ENCODE data around the gene KCNQ4. TPM values are rescaled to one million over a fixed set of nuclear protein-coding genes. Genes with fewer than 3 reads are reported as not detected.

The KCNQ4 gene
- total and polyA plus RNA-seq, 8 donors, result 0.92 to 1.7 (median 1.4) TPM

- Histone ChIP-seq H3K27ac (no peak overlapping the region), H3K4me1 (peaks cover 12 to 31% of the 10 kb centered on the region in 2 donors), H3K9me3 (no peaks in the 10 kb centered on the region), H3K36me3 (no peaks in the 10 kb centered on the region), H3K27me3 (no peaks in the 10 kb centered on the region), H3K4me3 (no peak overlapping the region)
- intact Hi-C loops (cut with DNase I), result no loop called here
- ATAC-seq (no peak), DNase-seq (peak in 1 of 4 donors; percentile 76)
- TF ChIP-seq CTCF (IDR thresholded peaks at IDR 0.05), result no peak
Observed at GRCh38 chr1:40799351-40799867, 15.8 kb downstream of the KCNQ4 start.

- H3K36me3 ChIP-seq, result no peaks in the 10 kb centered on the region
- DNase-seq (no peak), ATAC-seq (no peak)
- peak overlapping the region; percentile 33 to 45 for H3K4me3 ChIP-seq
- peaks cover 12 to 30% of the 10 kb centered on the region in 2 donors for H3K4me1 ChIP-seq
- no peaks in the 10 kb centered on the region for H3K27me3 ChIP-seq
- H3K9me3 ChIP-seq, result no peaks in the 10 kb centered on the region
- no peak for TF ChIP-seq CTCF (IDR thresholded peaks at IDR 0.05)
- intact Hi-C loops (cut with DNase I), result no loop called here
- peak overlapping the region; percentile 65 to 66 for H3K27ac ChIP-seq
Observed at GRCh38 chr1:40801742-40802077, 18.1 kb downstream of the KCNQ4 start.

DNA sequence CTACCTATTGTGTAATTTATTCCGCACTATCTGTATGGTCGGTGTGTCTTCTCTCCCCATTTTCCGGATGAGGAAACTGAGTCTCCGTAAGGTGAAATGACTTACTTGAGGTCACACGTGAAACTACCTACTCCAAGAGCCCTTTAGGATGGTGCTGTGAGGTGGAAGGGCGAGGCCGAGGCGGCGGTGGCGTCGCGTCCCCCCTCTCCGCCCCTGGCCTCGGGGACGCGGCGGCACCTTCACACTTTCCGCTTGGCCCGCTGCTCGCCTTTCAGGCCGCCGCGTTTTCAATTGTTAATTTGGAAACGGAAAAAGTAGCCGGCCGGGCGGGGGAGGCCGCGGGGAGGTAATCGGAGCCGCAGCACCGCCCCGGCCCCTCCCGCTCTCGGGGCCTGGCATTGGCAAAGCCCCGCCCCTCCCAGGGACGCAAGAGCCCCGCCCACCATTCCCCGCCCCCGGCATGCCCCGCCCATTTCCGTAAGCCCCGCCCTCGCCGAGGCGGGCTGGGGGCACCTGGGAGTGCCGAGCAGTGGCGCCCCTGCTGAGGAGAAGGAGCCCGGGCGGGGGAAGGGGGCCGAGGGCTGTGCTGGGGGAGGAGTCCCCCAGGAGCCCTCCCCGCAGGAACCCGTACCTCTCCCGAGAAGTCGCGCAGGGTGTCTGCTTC, 18.6 kb downstream of the KCNQ4 start:
- intact Hi-C loops (cut with DNase I), result no loop called here
- Histone ChIP-seq H3K4me3 (peak overlapping the region; percentile 33 to 45), H3K9me3 (no peaks in the 10 kb centered on the region), H3K27me3 (no peaks in the 10 kb centered on the region), H3K4me1 (peaks cover 12 to 25% of the 10 kb centered on the region in 2 donors), H3K36me3 (no peaks in the 10 kb centered on the region), H3K27ac (peak overlapping the region; percentile 65 to 66)
- ATAC-seq, result peak; percentile 98
- no peak for TF ChIP-seq CTCF (IDR thresholded peaks at IDR 0.05)
- peak in 3 of 4 donors; percentile 84 to 94 (median 86) for DNase-seq

DNA sequence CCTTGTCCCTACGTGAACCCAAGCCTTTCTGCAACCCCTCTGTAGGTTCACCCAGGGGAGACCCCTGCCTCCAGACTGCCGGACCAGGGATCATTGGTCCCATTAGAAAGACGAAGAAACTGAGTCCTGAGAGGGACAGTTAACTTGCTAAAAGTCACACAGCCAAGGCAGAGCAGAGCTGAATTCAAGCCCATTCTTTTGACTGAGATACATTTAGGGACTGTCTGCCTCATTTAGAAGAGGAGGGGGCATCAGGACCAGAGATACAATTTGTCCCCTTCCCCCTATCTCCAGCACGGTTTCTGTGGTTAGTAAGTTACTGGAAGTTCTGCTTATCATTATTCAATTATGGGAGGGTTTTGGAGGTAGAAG, 19.1 kb downstream of the KCNQ4 start:
- no peaks in the 10 kb centered on the region for H3K27me3 ChIP-seq
- DNase-seq (no peak), ATAC-seq (no peak)
- H3K4me1 ChIP-seq, result peaks cover 12 to 20% of the 10 kb centered on the region in 2 donors
- intact Hi-C loops (cut with DNase I), result no loop called here
- peak overlapping the region in 1 of 2 donors; percentile 45 for H3K4me3 ChIP-seq
- TF ChIP-seq CTCF (IDR thresholded peaks at IDR 0.05), result no peak
- H3K27ac ChIP-seq, result peak overlapping the region; percentile 45 to 65
- no peaks in the 10 kb centered on the region for H3K36me3 ChIP-seq
- H3K9me3 ChIP-seq, result no peaks in the 10 kb centered on the region

DNA sequence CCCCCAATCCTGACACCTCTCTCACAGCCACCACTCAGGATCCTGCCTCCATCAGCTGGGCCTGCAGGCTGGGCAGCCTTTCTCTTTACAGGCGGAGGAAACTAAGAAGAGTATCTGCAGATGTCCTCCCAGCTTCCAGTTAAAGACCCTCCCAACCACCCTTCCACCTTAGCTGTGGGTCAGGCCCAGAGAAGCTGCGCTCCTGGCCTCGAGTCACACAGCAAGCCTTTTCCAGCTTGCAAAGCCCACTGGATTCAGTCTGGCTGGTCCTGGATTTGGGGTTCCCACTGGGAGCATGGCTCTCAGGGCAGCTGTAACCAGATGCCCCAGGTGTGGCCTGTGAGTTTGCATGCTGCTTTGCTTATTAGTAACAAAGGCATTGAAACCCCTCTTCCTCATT, 19.9 kb downstream of the KCNQ4 start:
- ATAC-seq, result no peak
- DNase-seq, result no peak
- intact Hi-C loops (cut with DNase I), result no loop called here
- TF ChIP-seq CTCF (IDR thresholded peaks at IDR 0.05), result no peak
- H3K9me3 ChIP-seq, result no peaks in the 10 kb centered on the region
- H3K4me3 ChIP-seq, result no peak overlapping the region
- H3K4me1 ChIP-seq, result peaks cover 12 to 16% of the 10 kb centered on the region in 2 donors
- H3K27me3 ChIP-seq, result no peaks in the 10 kb centered on the region
- peak overlapping the region in 1 of 2 donors; percentile 65 for H3K27ac ChIP-seq
- no peaks in the 10 kb centered on the region for H3K36me3 ChIP-seq
